HUDEP-2 (cell line): ENCODE results near the gene ANK2.

Experiments
- DNase-seq, 76 experiments: peaks; one replicate each; lab custom pipeline; 2025; ENCODE audit not compliant: unreplicated experiment in 76 of 76; lab: John Stamatoyannopoulos, UW

ANK2 gene

GRCh38 chr4:113145519-113146291 lies 96.3 kb downstream of the ANK2 start:
- DNase-seq: no peak

GRCh38 chr4:113146876-113147358 lies 97.5 kb downstream of the ANK2 start:
- DNase-seq: no peak

- DNase-seq: no peak
Observed at GRCh38 chr4:113147498-113148111, 98.2 kb downstream of the ANK2 start.

- no peak for DNase-seq
Observed at GRCh38 chr4:113148925-113149324, 99.5 kb downstream of the ANK2 start.

GRCh38 chr4:113153529-113154101 lies 104.2 kb downstream of the ANK2 start:
- no peak for DNase-seq

GRCh38 chr4:113154281-113154680 lies 104.8 kb downstream of the ANK2 start:
- no peak for DNase-seq

- DNase-seq: no peak
Observed at GRCh38 chr4:113157086-113157857, 107.8 kb downstream of the ANK2 start.

- no peak for DNase-seq
Observed at GRCh38 chr4:113159942-113160545, 110.6 kb downstream of the ANK2 start.

GRCh38 chr4:113160548-113160947 lies 111.1 kb downstream of the ANK2 start:
- DNase-seq: no peak

- DNase-seq: no peak
Observed at GRCh38 chr4:113162089-113162488, 112.6 kb downstream of the ANK2 start.

- no peak for DNase-seq
Observed at GRCh38 chr4:113169368-113169767, 119.9 kb downstream of the ANK2 start.

GRCh38 chr4:113170115-113170804 lies 120.8 kb downstream of the ANK2 start:
- DNase-seq: no peak

- no peak for DNase-seq
Observed at GRCh38 chr4:113170805-113171468, 121.5 kb downstream of the ANK2 start.

GRCh38 chr4:113173126-113173792 lies 123.8 kb downstream of the ANK2 start:
- no peak for DNase-seq

- DNase-seq: no peak
Observed at GRCh38 chr4:113173793-113174264, 124.4 kb downstream of the ANK2 start.

GRCh38 chr4:113179091-113179490 lies 129.6 kb downstream of the ANK2 start:
- DNase-seq: no peak

- no peak for DNase-seq
Observed at GRCh38 chr4:113179996-113180395, 130.5 kb downstream of the ANK2 start.

GRCh38 chr4:113181289-113182007 lies 132.0 kb downstream of the ANK2 start:
- DNase-seq: no peak
